ENCODE measurements around the gene IVD. TPM values are rescaled to one million over a fixed set of nuclear protein-coding genes. Genes with fewer than 3 reads are reported as not detected.

Gene IVD
- total RNA-seq, 4 donors from 2014 or later, result 38.8 to 50.7 (median 44.7) TPM

GRCh38 chr15:40367371-40367685, 38.3 kb upstream of the IVD start:
- no peaks in the 10 kb centered on the region for H3K27me3 ChIP-seq
- H3K27ac ChIP-seq (replicated peaks in 1 of 4), result peak overlapping the region in 2 of 4 donors; percentile 28 to 48
- no peaks in the 10 kb centered on the region for H3K36me3 ChIP-seq
- no peaks in the 10 kb centered on the region for H3K9me3 ChIP-seq
- 85% methylated on average over 3 of the region's 5 CpGs for WGBS
- intact Hi-C loops (cut with DNase I), result loop anchor here (5.0 kb wide), 1 partner anchor 45 kb away; the partner anchor contains the start of gene INAFM2
- H3K4me3 ChIP-seq, result peak overlapping the region; percentile 44 to 54 (median 50)
- no peak for DNase-seq (ENCODE audit: extremely low spot score)
- TF ChIP-seq POLR2A (IDR thresholded peaks at IDR 0.05; ENCODE audit: low read depth) (no peak), CTCF (IDR thresholded peaks at IDR 0.05) (no peak), POLR2AphosphoS5 (IDR thresholded peaks at IDR 0.05) (no peak)
- H3K4me1 ChIP-seq, result peaks cover 19 to 25% (median 21%) of the 10 kb centered on the region in 4 donors

GRCh38 chr15:40367686-40368611, 37.6 kb upstream of the IVD start:
- peak overlapping the region in 2 of 4 donors; percentile 28 to 48 for H3K27ac ChIP-seq (replicated peaks in 1 of 4)
- intact Hi-C loops (cut with DNase I), result loop anchor here (1.0 to 5.0 kb wide), 2 partner anchors 46 to 54 kb away; partner anchors contain the start of gene INAFM2
- 31% methylated on average over 24 of the region's 91 CpGs for WGBS
- no peaks in the 10 kb centered on the region for H3K9me3 ChIP-seq
- peaks cover 19 to 25% (median 21%) of the 10 kb centered on the region in 4 donors for H3K4me1 ChIP-seq
- peak overlapping the region; percentile 44 to 54 (median 50) for H3K4me3 ChIP-seq
- DNase-seq (ENCODE audit: extremely low spot score), result no peak
- no peaks in the 10 kb centered on the region for H3K36me3 ChIP-seq
- no peak for TF ChIP-seq EP300 (IDR thresholded peaks at IDR 0.05)
- TF ChIP-seq CTCF (IDR thresholded peaks at IDR 0.05), result peak; percentile 88 to 94 (median 94)
- TF ChIP-seq POLR2A (IDR thresholded peaks at IDR 0.05; ENCODE audit: low read depth), result no peak
- peak in 1 of 2 donors; percentile 72 for TF ChIP-seq POLR2AphosphoS5 (IDR thresholded peaks at IDR 0.05)
- no peaks in the 10 kb centered on the region for H3K27me3 ChIP-seq

- DNase-seq (ENCODE audit: extremely low spot score), result no peak
- no peaks in the 10 kb centered on the region for H3K9me3 ChIP-seq
- H3K4me3 ChIP-seq, result no peak overlapping the region
- intact Hi-C loops (cut with DNase I), result loop anchor here (1.0 to 5.0 kb wide), 2 partner anchors 47 to 53 kb away; partner anchors contain the start of gene INAFM2
- no peaks in the 10 kb centered on the region for H3K27me3 ChIP-seq
- H3K4me1 ChIP-seq, result peaks cover 19 to 25% (median 21%) of the 10 kb centered on the region in 4 donors
- no peak overlapping the region for H3K27ac ChIP-seq (replicated peaks in 1 of 4)
- TF ChIP-seq EP300 (IDR thresholded peaks at IDR 0.05), result no peak
- no peak for TF ChIP-seq CTCF (IDR thresholded peaks at IDR 0.05)
- TF ChIP-seq POLR2A (IDR thresholded peaks at IDR 0.05; ENCODE audit: low read depth), result no peak
- no peak for TF ChIP-seq POLR2AphosphoS5 (IDR thresholded peaks at IDR 0.05)
- WGBS, result 92% methylated on average over 21 of the region's 24 CpGs
- H3K36me3 ChIP-seq, result no peaks in the 10 kb centered on the region
Measured at GRCh38 chr15:40368719-40369473, 36.7 kb upstream of the IVD start.

DNA sequence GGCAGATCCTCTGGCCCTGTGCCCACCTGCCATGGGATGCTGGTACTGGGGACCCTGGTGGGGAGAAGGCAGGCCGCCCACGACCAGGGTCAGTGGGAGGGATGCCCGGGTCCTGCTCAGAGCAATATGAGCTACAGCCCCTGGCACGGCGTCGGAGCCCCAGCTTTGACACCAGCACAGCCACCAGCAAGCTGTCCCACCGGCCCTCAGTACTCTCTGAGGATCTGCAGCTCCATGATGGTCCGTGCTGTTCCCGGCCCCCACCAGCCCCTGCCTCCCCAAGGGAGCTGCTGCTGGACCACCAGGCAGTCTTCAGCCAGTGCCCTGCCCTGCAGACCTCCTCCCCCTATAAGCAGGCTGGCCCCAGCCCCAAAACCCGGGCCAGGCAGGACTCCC, 36.1 kb upstream of the IVD start:
- intact Hi-C loops (cut with DNase I), result loop anchor here (5.0 kb wide), 1 partner anchor 47 kb away; the partner anchor contains the start of gene INAFM2
- no peaks in the 10 kb centered on the region for H3K36me3 ChIP-seq
- H3K27me3 ChIP-seq, result no peaks in the 10 kb centered on the region
- 93% methylated on average over 8 of the region's 10 CpGs for WGBS
- no peak overlapping the region for H3K4me3 ChIP-seq
- peaks cover 19 to 25% (median 21%) of the 10 kb centered on the region in 4 donors for H3K4me1 ChIP-seq
- TF ChIP-seq CTCF (IDR thresholded peaks at IDR 0.05), result no peak
- TF ChIP-seq EP300 (IDR thresholded peaks at IDR 0.05), result no peak
- TF ChIP-seq POLR2A (IDR thresholded peaks at IDR 0.05; ENCODE audit: low read depth), result no peak
- no peak for TF ChIP-seq POLR2AphosphoS5 (IDR thresholded peaks at IDR 0.05)
- H3K9me3 ChIP-seq, result no peaks in the 10 kb centered on the region
- no peak for DNase-seq (ENCODE audit: extremely low spot score)
- no peak overlapping the region for H3K27ac ChIP-seq (replicated peaks in 1 of 4)

Data from esophagus muscularis mucosa (tissue), 4 donors.